Measurements from ENCODE around the gene MCL1. TPM values are rescaled to one million over a fixed set of nuclear protein-coding genes. Genes with fewer than 3 reads are reported as not detected.

MCL1 gene
- polyA plus RNA-seq = 4.1 and 4.2 TPM in 2 replicates

DNA sequence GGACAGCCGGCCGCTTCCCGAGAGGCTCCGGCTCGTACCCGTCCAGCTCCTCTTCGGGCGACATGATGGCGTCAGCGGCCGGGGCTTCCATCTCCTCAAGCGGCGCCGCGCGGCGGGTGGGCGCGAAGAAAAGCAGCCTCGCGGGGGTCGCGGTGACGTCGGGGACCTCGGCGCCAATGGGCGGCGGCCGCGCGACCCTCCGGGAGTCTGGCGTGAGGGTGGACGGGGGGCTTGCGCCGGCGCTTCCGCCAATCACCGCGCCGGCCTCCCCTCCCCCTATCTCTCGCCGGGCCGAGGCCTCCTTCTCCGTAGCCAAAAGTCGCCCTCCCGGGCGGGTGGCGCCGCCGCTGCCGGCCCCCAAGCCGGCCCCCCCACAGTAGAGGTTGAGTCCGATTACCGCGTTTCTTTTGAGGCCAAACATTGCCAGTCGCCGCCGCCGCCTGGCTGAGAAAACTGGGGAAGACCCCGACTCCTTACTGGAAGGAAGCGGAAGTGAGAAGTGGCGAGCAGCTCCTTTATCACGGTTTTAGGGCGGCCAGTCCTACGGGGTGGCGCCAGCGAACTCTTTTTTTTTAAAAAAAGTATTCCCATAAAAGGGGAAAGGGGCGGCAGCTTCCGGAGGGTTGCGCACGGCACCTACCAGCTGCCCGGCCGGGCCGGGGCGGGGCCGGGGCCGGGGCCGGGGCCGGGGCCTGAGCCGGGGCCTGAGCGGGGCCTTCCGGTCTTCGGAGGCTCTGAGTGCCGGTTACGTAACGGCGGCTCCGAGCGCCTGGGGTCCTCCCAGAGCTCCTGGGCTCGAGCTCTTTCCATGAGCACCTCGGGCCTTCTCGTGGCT lies at the start of gene MCL1:
TSS of gene MCL1 (minus strand) at position 501 of the 835 bp plus-strand sequence. CDS start at position 421, 80 bp downstream.

GRCh38 chr1:150548632-150549495 lies 30.5 kb downstream of the MCL1 start, which contains the start of gene ADAMTSL4:
ADAMTSL4 (plus strand) TSS chr1:150549408; CDS start chr1:150552289, 2,881 bp downstream.

Other genes starting within 250 kb of the MCL1 start
- gene RPRD2, start 215.5 kb downstream of the MCL1 start, polyA plus RNA-seq = 7.7 and 9.4 TPM in 2 replicates
- 8.8 and 13.9 TPM in 2 replicates for gene TARS2, start 92.2 kb downstream of the MCL1 start, polyA plus RNA-seq
- 2.0 and 2.4 TPM in 2 replicates for gene ECM1, start 71.5 kb downstream of the MCL1 start, polyA plus RNA-seq
- not detected in 2 replicates for gene FALEC, start 63.9 kb downstream of the MCL1 start, polyA plus RNA-seq
- gene ADAMTSL4, start 30.2 kb downstream of the MCL1 start, polyA plus RNA-seq = not detected in 2 replicates
- 44.6 and 74.1 TPM in 2 replicates for gene ENSA, start 50.0 kb upstream of the MCL1 start, polyA plus RNA-seq
- gene GOLPH3L, start 117.5 kb upstream of the MCL1 start, polyA plus RNA-seq = 14.7 and 18.5 TPM in 2 replicates
- not detected in 2 replicates for gene HORMAD1, start 141.3 kb upstream of the MCL1 start, polyA plus RNA-seq
- 0.66 and 1.7 TPM in 2 replicates for gene CTSS, start 186.2 kb upstream of the MCL1 start, polyA plus RNA-seq
- gene CTSK, start 228.7 kb upstream of the MCL1 start, polyA plus RNA-seq = 3.8 and 11.7 TPM in 2 replicates

Measured in Purkinje cell (primary cell).